22Rv1 (cell line): Measurements from ENCODE around the gene NXPE4.
"Not testable (repeated sequence)": the region's sequence is repeated elsewhere in the genome, so short reads cannot be mapped to it uniquely, and the experiment has no call there.

Experiments used
- ZFX ChIP-seq: fragments of 450-650 bp; IDR thresholded peaks from 2 replicates; pipeline ENCODE4 v1.6.1; 2017; ENCODE audit warnings: antibody characterized with exemption, borderline replicate concordance
- TF ChIP-seq, protein P1 (sequence below): fragments of 450-650 bp; IDR thresholded peaks from 2 replicates; pipeline ENCODE4 v1.5.1; 2017; ENCODE audit warnings: mild to moderate bottlenecking

DNA sequence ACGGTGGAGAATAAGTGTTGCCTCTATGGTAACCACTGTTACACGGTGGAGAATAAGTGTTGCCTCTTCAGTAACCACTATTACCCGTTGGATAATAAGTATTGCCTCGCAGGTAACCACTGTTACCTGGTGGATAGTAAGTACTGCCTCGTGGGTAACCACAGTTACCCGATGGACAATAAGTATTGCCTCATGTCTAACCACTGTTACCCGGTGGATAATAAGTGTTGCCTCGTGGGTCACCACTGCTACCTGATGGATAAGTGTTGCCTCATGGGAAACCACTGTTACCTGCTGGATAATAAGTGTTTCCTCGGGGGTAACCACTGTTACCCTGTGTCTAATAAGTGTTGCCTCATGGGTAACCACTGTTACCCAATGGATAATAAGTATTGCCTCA, 16.6 kb upstream of the NXPE4 start:
- TF ChIP-seq, protein P1, sequence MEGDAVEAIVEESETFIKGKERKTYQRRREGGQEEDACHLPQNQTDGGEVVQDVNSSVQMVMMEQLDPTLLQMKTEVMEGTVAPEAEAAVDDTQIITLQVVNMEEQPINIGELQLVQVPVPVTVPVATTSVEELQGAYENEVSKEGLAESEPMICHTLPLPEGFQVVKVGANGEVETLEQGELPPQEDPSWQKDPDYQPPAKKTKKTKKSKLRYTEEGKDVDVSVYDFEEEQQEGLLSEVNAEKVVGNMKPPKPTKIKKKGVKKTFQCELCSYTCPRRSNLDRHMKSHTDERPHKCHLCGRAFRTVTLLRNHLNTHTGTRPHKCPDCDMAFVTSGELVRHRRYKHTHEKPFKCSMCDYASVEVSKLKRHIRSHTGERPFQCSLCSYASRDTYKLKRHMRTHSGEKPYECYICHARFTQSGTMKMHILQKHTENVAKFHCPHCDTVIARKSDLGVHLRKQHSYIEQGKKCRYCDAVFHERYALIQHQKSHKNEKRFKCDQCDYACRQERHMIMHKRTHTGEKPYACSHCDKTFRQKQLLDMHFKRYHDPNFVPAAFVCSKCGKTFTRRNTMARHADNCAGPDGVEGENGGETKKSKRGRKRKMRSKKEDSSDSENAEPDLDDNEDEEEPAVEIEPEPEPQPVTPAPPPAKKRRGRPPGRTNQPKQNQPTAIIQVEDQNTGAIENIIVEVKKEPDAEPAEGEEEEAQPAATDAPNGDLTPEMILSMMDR, result not testable (repeated sequence)
- TF ChIP-seq ZFX, result not testable (repeated sequence)
